GM20431 (cell line): ENCODE results near the gene RNF213.
"Not testable (repeated sequence)": the region's sequence is repeated elsewhere in the genome, so short reads cannot be mapped to it uniquely, and the experiment has no call there.

Source experiments
- in situ Hi-C: fragments of 300-500 bp; cut with MseI, MboI; formaldehyde crosslinking; loops from one replicate; pipeline ENCODE4 v1.15.0; 2020; ENCODE audit warnings: low sequenced_read_pairs; ENCODE audit not compliant: unreplicated experiment

RNF213 gene

GRCh38 chr17:80289616-80290015, 29.0 kb downstream of the RNF213 start:
- in situ Hi-C loops, result no loop called here

- in situ Hi-C loops, result no loop called here
Measured at GRCh38 chr17:80290156-80290555, 29.5 kb downstream of the RNF213 start.

- in situ Hi-C loops, result no loop called here
Measured at GRCh38 chr17:80291260-80291659, 30.6 kb downstream of the RNF213 start.

DNA sequence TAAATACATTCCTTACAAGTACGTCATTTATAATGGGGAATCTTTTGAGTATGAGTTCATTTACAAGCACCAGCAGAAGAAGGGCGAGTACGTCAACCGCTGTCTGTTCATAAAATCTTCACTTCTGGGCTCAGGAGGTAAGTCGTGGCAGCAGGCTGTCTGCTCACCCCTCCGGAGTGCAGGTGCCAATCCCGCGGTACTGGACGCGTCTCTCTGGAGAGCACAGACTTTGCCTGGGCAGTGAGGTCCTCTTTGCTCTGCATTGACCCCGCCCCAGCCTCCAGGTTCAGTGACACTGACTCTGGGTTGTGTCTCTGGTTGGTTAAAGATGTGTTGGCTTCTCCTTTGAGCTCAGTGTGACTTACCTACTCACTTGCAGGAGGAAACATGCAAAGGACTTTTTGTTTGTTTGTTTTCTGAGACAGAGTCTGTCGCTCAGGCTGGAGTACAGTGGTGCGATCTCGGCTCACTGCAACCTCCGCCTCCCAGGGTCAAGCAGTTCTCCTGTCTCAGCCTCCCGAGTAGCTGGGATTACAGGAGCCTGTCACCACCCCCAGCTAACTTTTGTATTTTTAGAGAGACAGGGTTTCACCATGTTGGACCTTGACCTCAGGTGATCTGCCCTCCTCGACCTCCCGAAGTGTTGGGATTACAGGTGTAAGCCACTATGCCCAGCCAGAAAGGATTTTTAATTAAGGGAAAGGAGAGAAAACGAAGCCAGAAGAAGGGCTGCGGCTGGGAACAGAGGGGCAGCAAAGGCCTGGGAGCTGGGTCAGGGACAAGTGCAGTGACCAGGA, 31.2 kb downstream of the RNF213 start:
- in situ Hi-C loops, result no loop called here

GRCh38 chr17:80292521-80292971, 31.9 kb downstream of the RNF213 start:
- in situ Hi-C loops, result no loop called here

DNA sequence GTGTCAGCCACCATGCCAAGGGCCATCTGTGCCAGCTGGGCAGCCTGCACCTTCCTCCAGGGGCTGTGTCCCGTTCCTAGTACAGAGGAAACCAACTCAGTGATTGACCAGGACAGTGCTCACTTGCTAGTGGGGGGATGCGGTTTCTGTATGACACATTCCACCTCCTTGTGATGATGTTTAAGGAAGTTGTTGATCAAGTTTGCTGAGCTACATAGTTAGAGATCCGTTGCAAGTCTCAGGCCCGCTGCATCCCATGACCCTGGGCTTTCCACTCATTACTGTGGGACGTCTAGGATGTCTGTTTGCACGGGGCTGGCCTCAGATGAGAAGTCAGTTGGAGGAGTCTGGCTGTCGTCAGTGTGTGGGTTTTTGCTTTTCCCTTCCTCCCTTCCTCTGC, 33.6 kb downstream of the RNF213 start:
- in situ Hi-C loops, result no loop called here

- in situ Hi-C loops, result no loop called here
Measured at GRCh38 chr17:80294653-80295052, 34.0 kb downstream of the RNF213 start.

GRCh38 chr17:80295146-80295545, 34.5 kb downstream of the RNF213 start:
- in situ Hi-C loops, result no loop called here

GRCh38 chr17:80295559-80295958, 34.9 kb downstream of the RNF213 start:
- in situ Hi-C loops, result no loop called here

DNA sequence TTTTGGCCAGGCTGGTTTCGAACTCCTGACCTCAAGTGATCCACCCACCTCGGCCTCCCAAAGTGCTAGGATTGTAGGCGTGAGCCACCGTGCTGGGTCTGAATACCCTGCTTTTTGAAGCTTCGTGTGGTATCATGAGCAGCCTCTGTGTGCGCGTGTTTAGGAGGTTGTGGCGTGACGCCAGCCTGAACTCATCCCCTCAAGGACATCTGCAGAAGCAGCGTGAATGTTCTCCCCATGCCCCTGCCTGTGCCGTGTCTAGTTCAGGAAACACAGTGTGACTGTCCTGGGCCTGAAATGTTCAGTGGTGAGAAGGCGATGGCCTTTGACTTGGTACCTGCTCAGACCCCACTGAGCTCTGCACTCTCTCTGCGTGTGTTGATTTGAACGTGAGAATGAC, 35.6 kb downstream of the RNF213 start:
- in situ Hi-C loops, result no loop called here

DNA sequence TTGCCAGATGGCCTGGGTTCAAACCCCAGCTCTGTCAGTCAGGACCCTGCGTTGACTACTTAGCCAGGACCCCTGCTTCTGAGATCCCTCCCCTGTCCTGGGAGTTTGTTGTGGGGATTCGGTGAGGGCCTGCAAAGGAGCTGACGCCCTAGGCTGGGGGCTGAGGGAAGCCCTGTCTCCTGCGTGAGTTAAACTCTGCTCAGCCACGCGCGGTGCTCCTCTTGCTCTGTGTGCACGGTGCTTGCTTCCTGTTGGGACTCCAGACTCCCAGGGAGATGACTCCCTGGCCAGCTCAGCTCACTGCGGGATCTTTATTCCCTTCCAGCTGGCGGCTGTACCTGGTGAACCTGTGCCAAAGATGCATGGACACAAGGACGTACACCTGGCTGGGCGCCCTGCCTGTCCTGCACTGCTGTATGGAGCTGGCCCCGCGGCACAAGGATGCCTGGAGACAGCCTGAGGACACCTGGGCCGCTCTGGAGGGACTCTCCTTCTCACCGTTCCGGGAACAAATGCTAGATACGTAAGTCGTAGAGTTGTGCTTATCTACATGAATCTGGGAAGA, 37.4 kb downstream of the RNF213 start:
- in situ Hi-C loops, result no loop called here

- in situ Hi-C loops, result not testable (repeated sequence)
Measured at GRCh38 chr17:80299350-80300100, 38.9 kb downstream of the RNF213 start.

- in situ Hi-C loops, result not testable (repeated sequence)
Measured at GRCh38 chr17:80300756-80301155, 40.1 kb downstream of the RNF213 start.

GRCh38 chr17:80303824-80304223, 43.2 kb downstream of the RNF213 start:
- in situ Hi-C loops, result no loop called here

- in situ Hi-C loops, result no loop called here
Measured at GRCh38 chr17:80307994-80308691, 47.5 kb downstream of the RNF213 start.

GRCh38 chr17:80308692-80309517, 48.3 kb downstream of the RNF213 start:
- in situ Hi-C loops, result no loop called here

DNA sequence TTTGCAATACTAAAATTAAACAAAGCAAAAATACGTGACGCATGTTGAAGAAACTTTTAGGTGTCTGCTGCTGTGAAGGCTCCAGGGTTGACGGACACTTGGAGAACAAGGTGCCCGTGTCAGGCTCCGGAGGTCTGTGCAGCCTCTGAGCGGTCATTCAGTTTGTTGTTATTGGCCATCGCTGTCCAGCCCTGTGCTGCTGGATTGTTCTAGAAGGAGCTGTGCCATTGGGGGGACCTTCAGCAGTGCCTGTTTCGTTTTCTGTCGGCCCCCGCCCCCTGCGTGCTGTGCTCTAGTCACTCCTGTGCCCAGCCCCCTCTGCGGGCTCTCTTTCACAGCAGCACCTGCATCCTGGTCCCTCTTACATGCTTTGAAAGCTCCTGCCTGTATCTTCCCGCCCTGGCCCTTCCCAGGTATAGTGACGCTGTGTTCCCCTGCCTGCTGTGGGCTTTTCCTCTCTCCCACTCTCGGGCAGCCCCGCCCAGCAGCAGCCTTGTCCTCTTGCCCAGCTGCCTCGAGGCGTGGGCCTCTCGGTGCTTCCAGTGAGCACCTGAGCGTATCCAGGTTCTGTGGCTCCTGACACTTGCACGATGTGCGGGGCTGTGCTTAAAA, 50.7 kb downstream of the RNF213 start:
- in situ Hi-C loops, result no loop called here

- in situ Hi-C loops, result no loop called here
Measured at GRCh38 chr17:80312621-80313135, 52.0 kb downstream of the RNF213 start.
